Measurements from ENCODE around the gene GRID1. TPM values are rescaled to one million over a fixed set of nuclear protein-coding genes. Genes with fewer than 3 reads are reported as not detected.

GRID1 gene
- total and polyA plus RNA-seq, 9 of the 15 experiments (the other 6 are each of a cell fraction or from before 2014, with no cell fraction given) = 0.01 to 7.2 (median 1.2) TPM

- 0% methylated on average over 1 of the region's 1 CpG for WGBS (ENCODE audit: insufficient coverage, low coverage, missing lambda C conversion rate)
- H3K4me2 ChIP-seq (ENCODE audit: insufficient read depth, low read length) = no peak overlapping the region
- FAIRE-seq = no peak
- ChIA-PET POLR2A (no interaction called here), CTCF (ENCODE audit: low intra/inter-chr PET ratio) (no interaction called here)
- H3K4me1 ChIP-seq (replicated peaks in 1 of 2; ENCODE audit: control insufficient read depth in 2 of 2, insufficient read depth in 2 of 2, low read length in 2 of 2) = no peaks in the 10 kb centered on the region
- H3K9me3 ChIP-seq (replicated peaks; ENCODE audit: control insufficient read depth, insufficient read depth, low read depth, low read length) = no peaks in the 10 kb centered on the region
- no peaks in the 10 kb centered on the region for H3K27me3 ChIP-seq (ENCODE audit: control insufficient read depth in 2 of 2, insufficient read depth in 2 of 2, low read length in 2 of 2)
- intact Hi-C loops (cut with micrococcal nuclease) (no loop called here), in situ Hi-C loops (cut with MboI) (no loop called here)
- TF ChIP-seq SUPT5H (IDR thresholded peaks at IDR 0.05) (no peak), POU5F1 (IDR thresholded peaks at IDR 0.05; ENCODE audit: borderline replicate concordance, low read depth, low read length, partially characterized antibody) (no peak), NRF1 (conservative IDR thresholded peaks at IDR 0.05 in 1 of 2, IDR thresholded peaks at IDR 0.05 in 1 of 2) (no peak), TFAM (CRISPR knock-in tag; conservative IDR thresholded peaks at IDR 0.05) (no peak), HNRNPLL (IDR thresholded peaks at IDR 0.05; ENCODE audit: low read depth, low read length, poor library complexity, severe bottlenecking) (no peak), ZNF75A (CRISPR knock-in tag; IDR thresholded peaks at IDR 0.05) (no peak), KLF16 (IDR thresholded peaks at IDR 0.05) (no peak), ZMIZ1 (IDR thresholded peaks at IDR 0.05; ENCODE audit: low read depth in 2 of 2, low read length in 2 of 2) (no peak), CXXC5 (CRISPR knock-in tag; IDR thresholded peaks at IDR 0.05) (no peak), POLR2B (IDR thresholded peaks at IDR 0.05; ENCODE audit: low read depth, partially characterized antibody) (no peak), ZBTB7A (IDR thresholded peaks at IDR 0.05; ENCODE audit: borderline replicate concordance, control insufficient read depth, low read depth, low read length) (no peak), SETDB1 (IDR thresholded peaks at IDR 0.05; ENCODE audit: low read length) (no peak)
- BruUV-seq (replicated peaks) = no TSS peak
- ATAC-seq = no peak
- H3K9ac ChIP-seq (ENCODE audit: insufficient read depth in 1 of 2, low read depth in 2 of 2, low read length in 2 of 2) = no peak overlapping the region
- H3K27ac ChIP-seq (ENCODE audit: extremely low read depth, low read depth, low read length) = no peak overlapping the region
- H4K20me1 ChIP-seq (replicated peaks; ENCODE audit: control insufficient read depth, insufficient read depth, low read length) = no peaks in the 10 kb centered on the region
- DNase-seq (ENCODE audit: extremely low read depth in 1 of 4, low spot score in 3 of 4) = no peak
- no peaks in the 10 kb centered on the region for H3K9me1 ChIP-seq (ENCODE audit: control insufficient read depth, insufficient read depth, low read length)
- H3K36me3 ChIP-seq (ENCODE audit: control insufficient read depth, insufficient read depth, low read length) = no peaks in the 10 kb centered on the region
- no peak overlapping the region for H2AFZ ChIP-seq (ENCODE audit: low read depth, low read length)
- H3K79me2 ChIP-seq (ENCODE audit: control insufficient read depth, insufficient read depth, low read length) = no peaks in the 10 kb centered on the region
- no peak overlapping the region for H3K4me3 ChIP-seq
Measured at GRCh38 chr10:86308056-86308455, 58.5 kb downstream of the GRID1 start.
